T1000 (cell line): Measurements from ENCODE around the gene LDLRAD3.
A peak's percentile ranks its signal among the peaks of the same experiment; 100 is the strongest.

Source experiments
- DNase-seq: peaks from one replicate; lab custom pipeline; 2025; ENCODE audit warnings: mixed read lengths; lab: John Stamatoyannopoulos, UW

Gene LDLRAD3

GRCh38 chr11:36077886-36078685 lies 134.2 kb downstream of the LDLRAD3 start:
- DNase-seq, result peak; percentile 63

GRCh38 chr11:36078686-36079055 lies 134.8 kb downstream of the LDLRAD3 start:
- DNase-seq, result no peak

GRCh38 chr11:36079878-36080675 lies 136.2 kb downstream of the LDLRAD3 start:
- DNase-seq, result no peak

- DNase-seq, result no peak
These were observed 137.5 kb downstream of the LDLRAD3 start for GRCh38 chr11:36081274-36081945.

- no peak for DNase-seq
These were observed 142.5 kb downstream of the LDLRAD3 start for GRCh38 chr11:36086366-36086765.

GRCh38 chr11:36088266-36088972 lies 144.6 kb downstream of the LDLRAD3 start:
- no peak for DNase-seq

GRCh38 chr11:36089920-36090319 lies 146.1 kb downstream of the LDLRAD3 start:
- no peak for DNase-seq

- DNase-seq, result no peak
These were observed 146.7 kb downstream of the LDLRAD3 start for GRCh38 chr11:36090356-36091109.

- DNase-seq, result no peak
These were observed 147.5 kb downstream of the LDLRAD3 start for GRCh38 chr11:36091256-36091811.

GRCh38 chr11:36092314-36093030 lies 148.6 kb downstream of the LDLRAD3 start:
- no peak for DNase-seq

- DNase-seq, result no peak
These were observed 149.7 kb downstream of the LDLRAD3 start for GRCh38 chr11:36093548-36093947.

- no peak for DNase-seq
These were observed 150.3 kb downstream of the LDLRAD3 start for GRCh38 chr11:36094164-36094563.

GRCh38 chr11:36095716-36096115 lies 151.9 kb downstream of the LDLRAD3 start:
- no peak for DNase-seq

GRCh38 chr11:36097219-36097650 lies 153.4 kb downstream of the LDLRAD3 start:
- no peak for DNase-seq

GRCh38 chr11:36098087-36098486 lies 154.2 kb downstream of the LDLRAD3 start:
- DNase-seq, result no peak

GRCh38 chr11:36098853-36099375 lies 155.1 kb downstream of the LDLRAD3 start:
- DNase-seq, result no peak

GRCh38 chr11:36101466-36101865 lies 157.6 kb downstream of the LDLRAD3 start:
- DNase-seq, result no peak

GRCh38 chr11:36102868-36103267 lies 159.0 kb downstream of the LDLRAD3 start:
- DNase-seq, result no peak

GRCh38 chr11:36103933-36104530 lies 160.2 kb downstream of the LDLRAD3 start:
- DNase-seq, result no peak

- DNase-seq, result no peak
These were observed 160.8 kb downstream of the LDLRAD3 start for GRCh38 chr11:36104660-36104992.
